Measurements from ENCODE around the gene ERBB2.

ERBB2 gene

GRCh38 chr17:39699818-39700147 lies at the start of gene ERBB2:
Gene ERBB2, plus strand, starts transcription at chr17:39700064. Its CDS starts 175 bp downstream, at chr17:39700239.
- no peak for DNase-seq

GRCh38 chr17:39650121-39650579 lies 49.7 kb upstream of the ERBB2 start:
- no peak for DNase-seq

- DNase-seq = no peak
Observed at GRCh38 chr17:39651923-39652586, 47.8 kb upstream of the ERBB2 start.

- no peak for DNase-seq
Observed at GRCh38 chr17:39652587-39653315, 47.1 kb upstream of the ERBB2 start.

GRCh38 chr17:39653316-39653661 lies 46.6 kb upstream of the ERBB2 start:
- DNase-seq = no peak

GRCh38 chr17:39653662-39654331 lies 46.1 kb upstream of the ERBB2 start:
- DNase-seq = peak; percentile 70 to 84

GRCh38 chr17:39655105-39655504 lies 44.8 kb upstream of the ERBB2 start:
- DNase-seq = no peak

GRCh38 chr17:39658346-39658745 lies 41.5 kb upstream of the ERBB2 start:
- no peak for DNase-seq

- no peak for DNase-seq
Observed at GRCh38 chr17:39658760-39659159, 41.1 kb upstream of the ERBB2 start.

- no peak for DNase-seq
Observed at GRCh38 chr17:39659279-39660010, 40.4 kb upstream of the ERBB2 start.

GRCh38 chr17:39660011-39660360 lies 39.9 kb upstream of the ERBB2 start:
- no peak for DNase-seq

- no peak for DNase-seq
Observed at GRCh38 chr17:39660397-39661385, 39.2 kb upstream of the ERBB2 start.

- no peak for DNase-seq
Observed at GRCh38 chr17:39661744-39662541, 37.9 kb upstream of the ERBB2 start.

- DNase-seq = no peak
Observed at GRCh38 chr17:39662551-39663339, 37.1 kb upstream of the ERBB2 start.

- DNase-seq = no peak
Observed at GRCh38 chr17:39663340-39663687, 36.5 kb upstream of the ERBB2 start.

- DNase-seq = no peak
Observed at GRCh38 chr17:39663688-39664580, 35.9 kb upstream of the ERBB2 start.

GRCh38 chr17:39664581-39665561 lies 35.0 kb upstream of the ERBB2 start, which contains the start of gene TCAP:
Gene TCAP, plus strand, starts transcription at chr17:39665349. Its CDS starts 11 bp downstream, at chr17:39665360.
- DNase-seq = no peak

- no peak for DNase-seq
Observed at GRCh38 chr17:39665642-39666224, 34.1 kb upstream of the ERBB2 start.

Measured in activated CD4-positive, alpha-beta T cell treated with anti-CD3 and anti-CD28 coated beads for 4 hours (primary cell).